Activated T-cell treated with anti-CD3 and anti-CD28 coated beads for 48 hours (primary cell): ENCODE data around the gene CALHM1.
A peak's percentile ranks its signal among the peaks of the same experiment; 100 is the strongest.

Experiments used
- DNase-seq: peaks from one replicate; pipeline ENCODE4 v3.0.0-alpha.2; 2020; ENCODE audit warnings: low read depth

The CALHM1 gene

DNA sequence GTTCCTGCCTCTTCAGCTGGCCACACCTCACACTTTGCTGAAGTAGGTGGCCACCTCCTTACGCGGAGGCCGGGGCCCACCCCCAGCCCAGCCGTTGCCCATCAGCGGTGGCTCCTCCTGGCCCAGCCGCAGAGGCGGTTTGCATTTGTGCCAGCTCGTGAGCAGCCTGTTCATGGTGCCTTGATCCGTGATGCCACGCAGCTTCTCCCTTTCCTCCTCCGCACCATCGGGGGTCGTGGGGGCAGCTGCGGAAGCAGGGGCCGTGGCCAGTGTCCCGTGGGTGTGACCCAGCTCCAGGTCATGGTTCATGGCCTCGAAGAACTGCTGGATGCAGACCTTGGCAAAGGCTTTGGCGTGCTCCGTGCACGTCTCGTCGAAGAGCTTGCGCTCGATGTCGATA, 3.5 kb downstream of the CALHM1 start:
- DNase-seq = no peak

DNA sequence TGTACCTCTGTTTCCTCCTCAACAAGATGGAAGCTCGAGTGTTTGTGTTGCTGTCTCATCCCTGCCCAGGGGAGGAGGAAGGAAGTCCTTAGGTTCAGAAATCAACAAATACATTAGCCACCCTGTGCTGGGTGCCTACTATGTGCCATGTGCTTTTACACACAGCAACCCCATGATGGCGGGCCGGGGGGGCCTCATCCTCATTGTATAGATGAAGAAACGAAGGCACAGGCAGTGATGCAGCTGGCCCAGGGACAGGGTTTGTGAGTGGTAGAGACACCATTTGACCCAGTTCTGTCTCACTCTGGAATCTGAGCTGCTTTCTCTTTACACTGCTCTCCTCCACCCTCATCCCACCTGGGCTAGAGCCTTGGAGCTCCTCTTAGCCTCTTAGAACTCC, 4.7 kb downstream of the CALHM1 start:
- no peak for DNase-seq

DNA sequence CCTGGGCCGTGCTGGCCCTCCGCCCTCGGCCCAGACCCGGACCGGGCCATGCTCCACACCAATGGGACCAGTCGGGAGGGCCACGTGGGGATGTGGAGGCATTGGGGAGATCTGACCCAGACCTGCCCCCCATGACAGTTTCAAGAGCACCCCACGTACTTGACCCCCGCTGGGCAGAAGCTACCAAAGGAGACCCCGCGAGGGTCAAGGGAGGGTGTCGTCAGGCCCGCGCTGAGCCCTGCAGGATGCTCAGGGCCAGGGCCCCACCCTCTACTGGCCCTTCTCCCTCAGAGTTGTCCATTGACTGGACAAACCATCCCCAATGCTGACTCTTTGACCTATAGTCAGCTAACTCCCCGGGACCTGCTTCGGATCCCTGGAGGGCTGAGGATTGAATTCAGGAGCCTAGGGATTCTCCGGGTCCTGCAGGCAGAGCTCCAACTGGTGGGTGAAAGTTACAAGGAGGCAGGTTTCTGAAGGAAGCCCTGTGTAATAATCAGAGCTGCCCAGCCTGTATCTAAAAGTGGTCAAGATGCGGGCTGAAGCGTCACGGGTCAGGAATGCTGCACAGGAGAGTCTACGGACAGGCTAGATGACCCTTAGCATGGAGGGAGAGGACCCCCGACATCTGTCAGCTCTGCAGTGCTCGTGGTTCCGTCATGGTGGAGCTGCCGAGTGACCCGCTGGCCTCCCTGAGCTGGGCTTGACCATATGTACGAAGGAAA, 6.0 kb downstream of the CALHM1 start:
- DNase-seq = no peak

DNA sequence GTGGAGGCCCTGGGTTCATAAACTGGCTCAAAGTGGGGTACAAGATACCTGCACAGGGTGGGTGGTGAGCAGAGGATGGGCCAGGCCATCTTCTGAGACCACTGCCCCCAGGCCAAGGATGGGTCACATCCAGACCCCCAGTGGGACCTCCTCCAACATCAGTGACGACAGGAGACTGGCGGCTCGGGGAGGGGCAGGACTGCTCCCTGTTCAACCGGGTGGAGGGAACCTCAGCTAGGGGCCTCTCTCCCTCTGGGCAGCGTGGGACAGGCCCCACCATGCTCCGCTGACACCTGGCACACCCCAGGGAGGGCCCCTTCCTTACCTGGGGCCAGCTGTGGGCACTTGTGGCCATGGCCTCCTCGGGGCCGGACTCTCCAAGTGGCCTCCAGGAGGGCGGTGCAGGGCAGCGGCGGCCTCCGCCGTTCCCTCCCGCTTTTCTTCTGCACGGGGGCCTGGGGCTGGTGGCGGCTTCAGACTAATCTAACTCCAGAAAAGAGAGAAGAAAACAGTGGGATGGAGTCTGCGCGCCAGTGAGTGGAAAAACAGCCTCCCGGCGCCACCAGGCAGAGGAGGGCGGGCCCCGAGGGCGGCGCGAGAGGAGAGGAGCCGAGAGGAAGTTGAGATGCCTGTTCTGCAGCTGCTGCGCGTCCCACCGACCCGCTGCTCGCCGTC, 6.7 kb downstream of the CALHM1 start, which contains the start of gene CALHM2:
Gene CALHM2, minus strand, starts transcription at position 540 of the 675 bp plus-strand sequence. CDS start 2,429 bp downstream, outside the sequence.
- DNase-seq = peak; percentile 55

DNA sequence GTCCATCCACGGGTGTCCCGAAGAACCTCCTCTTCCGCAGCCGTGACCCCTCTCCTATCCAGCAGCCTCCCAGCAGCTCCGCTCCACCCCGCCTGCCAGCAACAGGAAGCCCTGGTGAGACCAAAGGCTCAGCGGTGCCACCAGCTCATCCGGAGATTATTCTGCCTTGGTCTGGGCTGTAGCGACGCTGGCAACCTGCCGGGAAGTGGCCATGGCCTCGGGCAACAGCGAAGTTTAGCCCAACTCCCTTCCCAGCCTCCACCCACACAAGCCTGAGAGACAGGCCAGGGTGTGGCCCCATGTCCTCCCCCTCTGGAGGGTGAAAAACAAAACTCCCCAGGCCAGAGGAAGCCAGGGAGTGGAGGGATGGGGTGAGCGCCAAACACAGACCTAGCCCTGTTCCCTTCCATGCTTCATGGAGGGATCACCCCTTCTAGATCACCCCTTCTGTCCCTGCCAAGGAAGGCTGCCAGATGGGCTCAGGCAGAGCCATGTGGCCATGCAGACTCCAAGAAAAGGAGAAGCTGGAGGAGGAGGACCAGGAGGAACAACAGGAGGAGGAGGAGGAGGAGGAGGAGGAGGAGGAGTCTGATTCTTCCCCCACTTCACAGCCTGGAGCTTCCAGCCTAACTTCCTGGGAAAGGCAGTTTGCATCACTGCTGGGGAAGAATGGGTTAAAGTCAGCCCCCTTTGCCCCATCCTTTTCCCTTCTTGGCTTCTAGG, 7.4 kb downstream of the CALHM1 start:
- DNase-seq = peak; percentile 23

DNA sequence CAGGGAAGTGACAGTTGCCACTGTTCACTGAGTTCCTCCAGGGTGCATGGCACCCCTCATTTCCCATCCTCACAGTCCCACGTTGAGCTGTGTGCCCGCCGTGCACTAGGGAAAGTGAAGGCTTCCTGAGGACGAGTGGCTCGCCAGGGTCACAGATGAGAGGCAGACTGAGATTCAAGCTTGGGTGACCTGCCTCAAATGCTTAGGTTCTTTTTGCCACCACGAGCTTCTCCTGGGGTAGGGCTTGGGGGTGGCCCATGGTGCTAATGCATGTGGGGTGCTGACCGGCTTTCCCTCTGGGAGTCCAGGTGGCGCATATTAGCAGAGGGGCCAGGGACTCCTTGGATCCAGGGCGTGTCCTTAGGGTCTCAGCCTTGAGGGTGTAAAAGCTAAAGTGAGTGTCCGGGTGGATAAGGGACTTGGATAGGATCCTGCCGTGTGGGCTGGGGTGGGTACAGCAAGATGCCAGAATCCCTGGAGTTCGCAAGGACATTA, 8.5 kb downstream of the CALHM1 start:
- no peak for DNase-seq

DNA sequence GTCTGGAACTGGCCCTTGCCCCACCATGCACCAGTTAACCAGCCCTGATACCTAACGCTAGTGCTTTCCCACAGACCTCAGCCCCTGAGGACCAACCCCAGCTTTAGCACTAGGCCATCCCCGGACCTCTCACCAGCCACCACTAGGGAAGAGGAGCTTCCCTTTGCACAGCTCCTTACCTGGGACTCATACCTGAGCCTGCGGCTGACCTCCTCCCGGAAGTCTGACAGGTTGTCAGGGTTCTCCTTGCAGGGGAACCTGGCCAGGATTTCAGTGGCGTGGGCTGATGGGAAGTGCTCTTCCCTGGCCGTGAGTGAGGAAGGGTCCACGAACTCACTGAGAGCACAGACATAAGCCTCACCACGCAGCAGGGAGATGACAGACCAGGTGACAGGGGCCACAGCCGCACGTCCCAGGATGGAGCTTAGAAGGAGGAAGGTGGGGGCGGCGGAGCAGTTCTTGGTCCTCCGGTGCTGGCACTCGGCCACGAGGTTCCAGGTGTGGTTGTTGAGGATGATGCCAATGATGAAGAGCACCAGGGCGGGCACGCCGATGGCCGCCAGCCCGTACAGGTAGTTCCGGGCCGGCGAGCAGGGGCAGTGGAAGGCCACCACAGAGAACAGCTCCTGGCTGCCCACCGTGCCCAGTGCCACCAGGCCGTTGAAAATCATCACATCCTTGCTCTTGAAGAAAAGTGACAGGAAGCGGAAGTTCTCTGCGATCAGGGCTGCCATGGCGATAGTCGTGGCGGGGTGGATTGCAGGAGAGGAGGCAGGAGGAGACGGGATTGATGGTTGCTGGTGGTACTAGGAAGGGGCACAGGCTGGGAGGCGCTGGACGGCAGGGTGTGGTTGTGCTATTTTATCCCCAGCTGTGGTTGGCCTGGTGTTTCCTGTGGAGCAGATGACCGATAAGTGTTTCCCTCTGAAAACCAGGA, 9.2 kb downstream of the CALHM1 start:
- no peak for DNase-seq

DNA sequence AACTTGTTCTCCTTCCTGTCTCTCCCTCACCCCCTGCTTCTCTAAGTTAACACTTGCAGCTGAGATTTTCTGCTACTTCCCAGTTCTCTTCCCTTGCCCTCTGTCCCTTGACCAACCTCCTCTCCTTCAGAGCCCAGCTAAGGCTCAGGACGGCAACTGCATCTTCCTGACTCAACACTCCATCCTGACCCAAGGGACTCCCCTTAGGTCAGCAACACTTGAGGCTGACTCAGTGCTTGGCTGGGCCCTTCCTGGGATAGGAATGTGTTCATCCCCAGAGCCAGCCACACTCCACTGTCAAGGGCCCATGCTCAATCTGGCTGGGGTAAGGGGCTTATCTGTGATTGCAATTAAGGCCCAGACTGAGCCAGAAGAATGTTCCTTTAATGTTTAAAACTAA, 10.0 kb downstream of the CALHM1 start:
- DNase-seq = no peak

DNA sequence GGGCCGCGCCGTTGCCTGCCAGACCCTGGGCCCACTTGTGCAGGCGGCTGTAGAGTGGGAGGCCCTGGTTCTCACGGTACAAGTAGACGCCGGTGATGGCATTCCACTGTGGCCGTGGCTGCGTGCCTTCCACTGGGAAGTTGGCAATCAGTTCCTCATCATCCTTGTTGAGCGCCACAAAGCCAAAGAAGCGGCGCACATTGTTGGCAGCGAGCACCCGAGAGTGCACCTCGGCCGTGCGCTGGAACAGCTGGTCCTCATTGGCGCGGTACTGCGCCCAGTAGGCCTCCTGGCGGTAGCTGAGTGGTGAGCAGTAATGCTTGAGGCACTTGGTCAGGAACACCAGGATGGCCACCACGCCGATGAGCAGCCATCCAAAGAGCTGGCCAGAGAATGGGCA, 11.5 kb downstream of the CALHM1 start:
- DNase-seq = no peak

DNA sequence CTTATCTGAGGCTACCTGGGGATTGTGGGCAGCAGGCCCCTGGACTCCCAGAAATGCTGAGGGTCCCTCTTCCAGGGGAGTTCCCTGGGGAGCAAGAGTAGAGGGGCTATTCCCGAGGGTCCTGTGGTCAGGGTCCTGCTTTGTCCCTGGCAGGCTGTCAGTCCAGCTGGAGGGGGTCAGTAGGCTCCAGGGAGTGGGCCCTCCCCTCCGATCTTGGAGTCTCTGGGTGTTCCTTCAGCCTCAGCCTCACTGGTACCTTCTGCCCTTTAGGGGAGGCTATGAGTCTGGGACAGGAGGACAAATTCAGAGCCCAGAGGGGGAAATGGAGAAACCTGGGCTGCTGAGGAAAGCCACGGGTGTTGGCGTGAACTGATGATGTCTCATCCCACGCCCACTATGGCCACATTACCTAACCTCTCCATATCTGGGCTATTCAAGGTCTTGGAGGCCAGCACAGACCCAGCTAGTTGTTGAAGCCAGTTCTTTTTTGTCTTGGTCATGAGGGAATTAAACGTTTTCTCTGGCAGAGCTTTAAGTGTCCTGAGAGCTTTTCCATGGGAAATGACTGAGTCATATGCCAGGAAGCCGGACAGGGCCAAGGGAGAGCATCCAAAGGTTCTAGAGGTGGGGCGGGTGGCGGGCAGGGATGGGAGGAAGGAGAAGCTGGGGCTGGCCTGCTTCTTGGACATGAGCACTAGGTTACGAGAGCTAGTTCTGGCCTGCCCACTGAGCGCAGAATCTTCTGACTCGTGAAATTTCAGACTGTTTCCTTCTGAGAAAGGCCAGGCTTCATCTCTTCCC, 12.7 kb downstream of the CALHM1 start:
- DNase-seq = no peak

DNA sequence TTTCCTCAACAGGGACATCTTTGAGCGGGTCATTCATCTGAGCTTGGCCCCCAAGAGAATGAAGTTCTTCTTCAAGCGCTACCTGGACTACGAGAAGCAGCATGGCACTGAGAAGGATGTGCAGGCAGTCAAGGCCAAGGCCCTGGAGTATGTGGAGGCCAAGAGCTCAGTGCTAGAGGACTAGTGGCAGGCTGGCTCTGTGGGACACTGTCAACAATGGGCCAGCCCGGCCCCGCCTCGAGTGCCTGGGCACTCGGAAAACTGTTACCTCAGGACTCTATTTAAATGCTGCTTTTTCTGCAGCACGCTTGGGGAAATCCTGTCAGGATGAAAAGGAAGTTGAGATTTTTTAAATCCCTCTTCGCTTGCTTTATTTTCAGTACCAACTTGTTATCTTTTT, 13.3 kb downstream of the CALHM1 start:
- no peak for DNase-seq

DNA sequence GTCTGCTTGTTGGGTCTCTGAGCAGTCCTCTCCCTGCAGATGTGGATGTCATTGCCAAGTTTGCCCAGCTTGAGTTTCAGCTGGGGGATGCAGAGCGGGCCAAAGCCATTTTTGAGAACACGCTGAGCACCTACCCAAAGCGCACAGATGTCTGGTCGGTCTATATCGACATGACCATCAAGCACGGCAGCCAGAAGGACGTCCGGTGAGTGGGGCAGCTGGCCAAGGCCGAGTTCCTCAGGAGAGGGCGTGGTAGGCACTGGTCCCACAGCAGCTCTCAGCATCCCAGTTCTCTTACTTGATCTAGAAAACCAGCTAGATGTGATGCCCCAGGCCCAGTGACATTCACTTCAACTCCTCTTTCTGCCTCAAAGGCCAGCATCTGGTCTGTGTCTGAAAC, 14.2 kb downstream of the CALHM1 start:
- no peak for DNase-seq

DNA sequence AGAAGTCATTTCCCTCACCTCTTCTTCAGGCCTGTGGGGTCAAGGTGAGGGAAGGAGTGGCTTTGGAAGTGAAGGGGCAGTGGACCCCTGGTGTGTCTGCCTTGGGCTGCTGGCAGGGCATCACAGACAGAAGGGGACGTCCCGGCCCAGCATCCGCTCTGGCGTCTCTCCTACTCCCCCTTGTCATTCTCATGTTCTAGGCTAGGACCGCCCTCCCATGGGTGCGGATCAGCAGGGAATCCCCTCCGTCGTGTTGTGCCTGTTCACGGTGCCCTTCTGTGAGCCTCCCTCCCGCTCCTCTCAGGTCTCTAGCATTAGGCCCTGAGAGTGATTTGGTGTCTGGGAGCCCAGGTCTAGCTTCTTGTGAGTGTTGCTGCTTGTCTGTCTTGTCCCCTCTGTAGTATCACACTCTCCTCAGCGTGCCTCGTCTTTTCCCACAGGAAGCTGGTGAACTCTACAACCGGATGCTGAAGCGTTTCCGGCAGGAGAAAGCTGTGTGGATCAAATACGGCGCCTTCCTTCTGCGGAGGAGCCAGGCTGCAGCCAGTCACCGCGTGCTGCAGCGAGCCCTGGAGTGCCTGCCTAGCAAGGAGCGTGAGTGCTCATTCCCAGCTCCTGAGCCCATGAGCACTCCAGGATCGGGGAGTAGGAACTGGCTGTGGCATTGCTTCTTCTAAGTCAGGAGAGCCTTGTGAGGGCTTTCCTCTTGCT, 15.1 kb downstream of the CALHM1 start:
- DNase-seq = no peak

DNA sequence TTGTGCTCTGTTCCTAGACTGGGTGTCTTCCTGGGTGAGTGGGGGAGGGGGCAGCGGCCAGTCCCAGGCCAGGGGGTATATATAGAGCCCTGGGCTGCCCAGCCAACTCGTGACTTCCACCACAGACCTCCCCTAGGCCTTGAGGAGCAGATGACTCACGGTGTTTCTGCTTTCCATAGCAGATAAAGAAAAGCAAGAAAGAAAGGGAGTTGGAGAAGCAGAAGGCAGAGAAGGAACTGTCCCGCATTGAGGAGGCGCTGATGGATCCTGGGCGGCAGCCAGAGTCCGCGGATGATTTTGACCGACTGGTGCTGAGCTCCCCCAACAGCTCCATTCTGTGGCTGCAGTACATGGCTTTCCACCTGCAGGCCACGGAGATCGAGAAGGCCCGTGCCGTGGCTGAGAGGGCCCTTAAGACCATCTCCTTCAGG, 16.7 kb downstream of the CALHM1 start:
- DNase-seq = no peak

DNA sequence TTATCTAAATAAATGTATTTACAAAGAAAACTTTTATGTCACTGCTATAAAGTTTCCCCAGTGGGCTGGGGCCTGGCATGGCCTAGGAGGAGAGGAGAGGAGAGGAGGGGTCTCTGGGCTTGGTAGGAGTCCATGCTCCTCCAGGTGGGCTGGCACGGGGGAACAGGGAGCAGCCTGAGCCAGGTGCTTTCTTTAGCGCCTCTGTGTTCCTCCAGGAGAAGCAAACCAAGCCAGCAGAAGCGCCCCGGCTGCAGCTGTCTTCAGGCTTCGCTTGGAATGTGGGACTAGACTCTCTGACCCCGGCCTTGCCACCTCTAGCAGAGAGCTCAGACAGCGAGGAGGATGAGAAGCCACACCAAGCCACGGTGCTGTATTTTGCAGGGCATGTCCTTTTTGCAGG, 17.1 kb downstream of the CALHM1 start:
- DNase-seq = no peak

DNA sequence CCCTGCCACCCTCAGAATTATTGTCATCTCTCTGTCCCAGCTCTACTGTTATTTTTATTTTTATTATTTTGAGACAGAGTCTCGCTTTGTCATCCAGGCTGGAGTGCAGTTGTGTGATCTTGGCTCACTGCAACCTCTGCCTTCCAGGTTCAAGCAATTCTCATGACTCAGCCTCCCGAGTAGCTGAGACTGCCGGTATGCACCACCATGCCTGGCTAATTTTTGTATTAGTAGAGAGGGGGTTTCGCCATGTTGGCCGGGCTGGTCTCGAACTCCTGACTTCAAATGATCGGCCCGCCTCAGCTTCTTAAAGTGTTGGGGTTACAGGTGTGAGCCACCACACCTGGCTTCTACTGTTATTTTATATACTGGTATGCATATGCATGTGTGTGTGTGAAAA, 17.5 kb downstream of the CALHM1 start:
- no peak for DNase-seq

DNA sequence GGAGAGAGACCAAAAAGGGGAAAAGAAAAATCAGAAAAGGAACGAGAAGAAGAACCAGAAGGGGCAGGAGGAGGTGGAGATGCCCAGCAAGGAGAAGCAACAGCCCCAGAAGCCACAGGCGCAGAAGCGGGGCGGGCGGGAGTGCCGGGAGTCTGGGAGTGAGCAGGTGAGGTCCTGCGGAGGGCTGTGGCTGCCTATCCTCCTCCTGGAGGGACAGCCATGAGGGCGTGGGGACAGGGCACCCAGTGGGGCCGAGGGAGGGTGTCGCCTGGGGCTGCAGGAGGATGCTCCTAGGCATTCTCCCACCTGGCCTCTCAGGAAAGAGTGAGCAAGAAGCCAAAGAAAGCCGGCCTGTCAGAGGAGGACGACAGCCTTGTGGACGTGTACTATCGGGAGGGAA, 18.3 kb downstream of the CALHM1 start:
- no peak for DNase-seq

DNA sequence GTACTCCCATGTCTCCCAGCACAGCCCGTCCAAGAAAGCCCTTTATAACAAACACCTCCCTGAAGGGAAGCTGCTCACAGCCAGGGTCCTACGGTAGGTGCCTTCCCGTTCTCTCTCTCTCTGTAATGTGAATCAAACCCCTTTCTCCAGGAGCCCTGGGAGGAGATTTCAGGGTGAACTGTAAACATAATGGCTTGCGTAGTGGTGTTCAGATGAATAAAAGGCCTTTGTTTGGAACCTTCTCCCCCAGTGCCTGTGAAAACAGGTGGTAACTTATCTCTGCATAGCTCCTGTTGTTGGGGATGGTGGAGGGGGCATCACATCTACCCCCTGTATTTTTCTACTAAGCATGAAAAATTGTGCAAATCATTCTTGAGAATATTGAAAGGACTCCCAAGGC, 18.9 kb downstream of the CALHM1 start:
- DNase-seq = no peak

DNA sequence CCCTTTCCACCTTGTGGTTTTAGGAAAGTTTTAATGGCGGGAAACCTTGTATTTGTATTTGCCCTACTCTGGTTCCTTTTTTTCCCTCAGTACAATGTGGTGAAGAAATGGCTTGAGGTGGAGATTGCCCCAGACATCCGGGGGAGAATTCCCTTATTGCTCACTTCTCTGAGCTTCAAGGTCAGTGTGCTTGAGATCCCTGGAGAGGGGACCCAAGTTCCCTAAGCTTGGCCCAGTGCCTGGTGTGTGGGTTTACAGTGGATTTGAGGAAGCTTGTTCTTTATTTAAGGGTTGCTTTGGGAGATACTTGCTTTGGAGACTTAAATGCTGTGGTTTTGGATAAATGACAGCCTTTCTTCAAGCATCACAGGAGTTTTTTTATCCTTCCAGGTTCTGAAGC, 24.8 kb downstream of the CALHM1 start:
- DNase-seq = no peak

DNA sequence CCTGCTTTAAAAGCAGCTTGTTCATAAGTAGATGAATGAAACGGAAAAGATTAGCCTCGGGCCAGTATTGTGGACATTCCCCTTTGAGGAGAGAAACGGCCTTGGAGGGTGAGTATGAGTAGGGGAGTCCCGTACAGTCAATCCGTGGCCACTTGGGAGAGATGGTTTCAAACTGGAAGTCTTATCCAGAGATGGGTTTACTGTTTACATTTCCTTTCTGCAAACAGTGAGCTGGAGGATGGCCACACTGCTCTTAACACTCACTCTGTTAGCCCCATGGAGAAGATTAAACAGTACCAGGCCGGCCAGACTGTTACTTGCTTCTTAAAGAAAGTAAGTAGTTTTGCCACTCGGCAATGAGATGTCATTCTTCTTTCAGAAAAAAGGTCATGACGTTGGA, 26.8 kb downstream of the CALHM1 start:
- no peak for DNase-seq
